ENCODE results near the gene CCNY. TPM values are rescaled to one million over a fixed set of nuclear protein-coding genes. Genes with fewer than 3 reads are reported as not detected.

Gene CCNY
- polyA plus RNA-seq, 5 donors, result 75.0 to 89.0 (median 84.9) TPM

- DNase-seq, result peak in 1 of 2 donors; percentile 39
Observed at GRCh38 chr10:35448687-35449662, 112.7 kb downstream of the CCNY start.

- DNase-seq, result no peak
Observed at GRCh38 chr10:35449944-35450343, 113.6 kb downstream of the CCNY start.

GRCh38 chr10:35451151-35452016, 115.1 kb downstream of the CCNY start:
- DNase-seq, result no peak

GRCh38 chr10:35452171-35452570, 115.9 kb downstream of the CCNY start:
- DNase-seq, result no peak

GRCh38 chr10:35452847-35453246, 116.5 kb downstream of the CCNY start:
- DNase-seq, result no peak

GRCh38 chr10:35453855-35454532, 117.7 kb downstream of the CCNY start:
- no peak for DNase-seq

GRCh38 chr10:35456153-35456720, 119.9 kb downstream of the CCNY start:
- DNase-seq, result no peak

- DNase-seq, result no peak
Observed at GRCh38 chr10:35456784-35457183, 120.5 kb downstream of the CCNY start.

- DNase-seq, result no peak
Observed at GRCh38 chr10:35458500-35459448, 122.5 kb downstream of the CCNY start.

- DNase-seq, result no peak
Observed at GRCh38 chr10:35459449-35459847, 123.1 kb downstream of the CCNY start.

GRCh38 chr10:35460852-35461460, 124.6 kb downstream of the CCNY start:
- DNase-seq, result no peak

GRCh38 chr10:35462491-35462934, 126.2 kb downstream of the CCNY start:
- DNase-seq, result no peak

GRCh38 chr10:35463105-35463867, 127.0 kb downstream of the CCNY start:
- DNase-seq, result no peak

- DNase-seq, result no peak
Observed at GRCh38 chr10:35463878-35464277, 127.6 kb downstream of the CCNY start.

- DNase-seq, result no peak
Observed at GRCh38 chr10:35464825-35465456, 128.6 kb downstream of the CCNY start.

- no peak for DNase-seq
Observed at GRCh38 chr10:35465673-35466072, 129.4 kb downstream of the CCNY start.

- DNase-seq, result no peak
Observed at GRCh38 chr10:35466170-35466569, 129.9 kb downstream of the CCNY start.

GRCh38 chr10:35466661-35467060, 130.4 kb downstream of the CCNY start:
- no peak for DNase-seq

- no peak for DNase-seq
Observed at GRCh38 chr10:35467186-35467585, 130.9 kb downstream of the CCNY start.

All from right lung (tissue), 5 donors.